GM12878 (cell line): ENCODE results near the gene DUSP7. TPM values are rescaled to one million over a fixed set of nuclear protein-coding genes. Genes with fewer than 3 reads are reported as not detected.

Source experiments
- ATAC-seq: fragments of 200-7000 bp; cut with Tn5 transposase; 3 replicates; pipeline ENCODE4 v1.9.1; 2020; ENCODE audit warnings: mild to moderate bottlenecking, moderate library complexity
- BruUV-seq: library from RNA; stranded (reverse); fragments of 400-500 nt; replicated peaks from 2 replicates; lab custom pipeline; 2021; lab: Mats Ljungman, UMichigan
- CTCF ChIA-PET: fragments of 300-600 bp; sonication (Branson Sonifier 250); formaldehyde crosslinking; extraction: SDS; loops from one replicate; lab custom pipeline; 2021; ENCODE audit warnings: inconsistent platforms; lab: Yijun Ruan, JAX
- POLR2A ChIA-PET: fragments of 350-600 bp; formaldehyde crosslinking; extraction: SDS; loops from one replicate; lab custom pipeline; 2021; ENCODE audit warnings: inconsistent platforms; lab: Charles Lee
- RAD21 ChIA-PET: fragments of 300-600 bp; sonication (Branson Sonifier 250); formaldehyde crosslinking; loops from one replicate; lab custom pipeline; 2023; ENCODE audit warnings: antibody characterized with exemption; ENCODE audit not compliant: unreplicated experiment; lab: Charles Lee
- SMC1A ChIA-PET: fragments of 300-600 bp; sonication (Branson Sonifier 250); formaldehyde crosslinking; loops from one replicate; lab custom pipeline; 2023; ENCODE audit not compliant: unreplicated experiment, uncharacterized antibody; lab: Charles Lee
- DNase-seq: peaks from one replicate; pipeline ENCODE4 v3.0.0-alpha.2; 2011; ENCODE audit warnings: low read depth, low spot score
- FAIRE-seq: peaks from 3 replicates; lab custom pipeline; 2011; peaks lifted over from hg19 to GRCh38; lab: Jason Lieb, UNC
- H2AFZ ChIP-seq: 2 replicates; pipeline ENCODE4 v1.6.0; 2011; ENCODE audit warnings: low read depth, low read length, control low read depth; ENCODE audit not compliant: control insufficient read depth
- H3K27ac ChIP-seq: 2 replicates; pipeline ENCODE4 v1.5.1; 2011; ENCODE audit warnings: control low read depth; ENCODE audit not compliant: control insufficient read depth, insufficient read depth
- H3K27me3 ChIP-seq, 2 experiments: replicated peaks in 1 of 2; 2 replicates each; pipeline versions ENCODE4 v1.6.0 to v1.6.1; 2011; ENCODE audit warnings: low read length in 1 of 2; ENCODE audit not compliant: control insufficient read depth in 2 of 2, insufficient read depth in 2 of 2
- H3K36me3 ChIP-seq, 2 experiments: 2 replicates each; pipeline ENCODE4 v1.5.1; 2011; ENCODE audit warnings: low read length in 1 of 2; ENCODE audit not compliant: control insufficient read depth in 2 of 2, insufficient read depth in 2 of 2
- H3K4me1 ChIP-seq: 2 replicates; pipeline ENCODE4 v1.6.1; 2011; ENCODE audit warnings: mild to moderate bottlenecking, low read length, moderate library complexity, mixed read lengths; ENCODE audit not compliant: control insufficient read depth, insufficient read depth
- H3K4me2 ChIP-seq: 2 replicates; pipeline ENCODE4 v1.6.0; 2011; ENCODE audit warnings: control low read depth; ENCODE audit not compliant: control insufficient read depth, insufficient read depth
- H3K4me3 ChIP-seq: fragments of 200-600 bp; sonication (generic); 2 replicates; pipeline ENCODE4 v1.5.1; 2016
- H3K79me2 ChIP-seq: 2 replicates; pipeline ENCODE4 v1.6.0; 2011; ENCODE audit warnings: low read length; ENCODE audit not compliant: control insufficient read depth, insufficient read depth
- H3K9ac ChIP-seq: 2 replicates; pipeline ENCODE4 v1.8.0; 2011; ENCODE audit warnings: low read length, control low read depth, mixed read lengths; ENCODE audit not compliant: control insufficient read depth, insufficient read depth
- H3K9me3 ChIP-seq: replicated peaks from 3 replicates; pipeline ENCODE4 v1.5.1; 2011; ENCODE audit warnings: mild to moderate bottlenecking, low read length; ENCODE audit not compliant: control insufficient read depth, insufficient read depth
- H4K20me1 ChIP-seq: 2 replicates; pipeline ENCODE4 v1.6.0; 2011; ENCODE audit not compliant: control insufficient read depth, insufficient read depth
- GABPA ChIP-seq: IDR thresholded peaks from 2 replicates; pipeline ENCODE4 v1.6.1; 2014; ENCODE audit warnings: antibody characterized with exemption, low read depth, mild to moderate bottlenecking, inconsistent platforms
- MTA2 ChIP-seq: fragments of 450-650 bp; IDR thresholded peaks from 2 replicates; pipeline ENCODE4 v1.6.1; 2016; ENCODE audit warnings: low read depth, mild to moderate bottlenecking, moderate library complexity
- MXI1 ChIP-seq: fragments of 150-350 bp; IDR thresholded peaks from 2 replicates; pipeline ENCODE4 v1.6.1; 2011; ENCODE audit warnings: low read depth, mild to moderate bottlenecking, inconsistent platforms, low read length, improper control_type of control experiment
- RAD51 ChIP-seq: fragments of 450-650 bp; IDR thresholded peaks from 2 replicates; pipeline ENCODE4 v1.6.1; 2016; ENCODE audit warnings: moderate library complexity, mild to moderate bottlenecking, inconsistent platforms
- RFX5 ChIP-seq: IDR thresholded peaks from 2 replicates; pipeline ENCODE4 v1.6.1; 2011; ENCODE audit warnings: low read depth, low read length, improper control_type of control experiment
- SMAD1 ChIP-seq: fragments of 450-650 bp; IDR thresholded peaks from 2 replicates; pipeline ENCODE4 v1.6.1; 2018; ENCODE audit warnings: mild to moderate bottlenecking, low read depth; ENCODE audit not compliant: partially characterized antibody
- SMC3 ChIP-seq: IDR thresholded peaks from 2 replicates; pipeline ENCODE4 v1.6.1; 2011; ENCODE audit warnings: low read length, improper control_type of control experiment, borderline replicate concordance
- SP1 ChIP-seq: IDR thresholded peaks from one replicate; pipeline ENCODE4 v1.6.1; 2011; ENCODE audit warnings: low read depth, low read length
- SREBF1 ChIP-seq: IDR thresholded peaks from 2 replicates; pipeline ENCODE4 v1.6.1; 2012; ENCODE audit warnings: mild to moderate bottlenecking, low read length
- ZBTB4 ChIP-seq: fragments of 450-650 bp; formaldehyde crosslinking; IDR thresholded peaks from 2 replicates; pipeline ENCODE4 v1.4.0; 2022; ENCODE audit warnings: mild to moderate bottlenecking, moderate library complexity
- ZNF207 ChIP-seq: fragments of 450-650 bp; IDR thresholded peaks from 2 replicates; pipeline ENCODE4 v1.6.1; 2014; ENCODE audit warnings: antibody characterized with exemption, mild to moderate bottlenecking, borderline replicate concordance
- ZNF217 ChIP-seq: fragments of 450-650 bp; IDR thresholded peaks from 2 replicates; pipeline ENCODE4 v1.6.1; 2017; ENCODE audit warnings: antibody characterized with exemption, mild to moderate bottlenecking
- ZNF384 ChIP-seq: IDR thresholded peaks from 2 replicates; pipeline ENCODE4 v1.6.1; 2012; ENCODE audit warnings: low read depth, mild to moderate bottlenecking, low read length, improper control_type of control experiment, borderline replicate concordance
- ZSCAN29 ChIP-seq: fragments of 450-650 bp; IDR thresholded peaks from 2 replicates; pipeline ENCODE4 v1.6.1; 2017; ENCODE audit warnings: mild to moderate bottlenecking, moderate library complexity
- ZZZ3 ChIP-seq: IDR thresholded peaks from 2 replicates; pipeline ENCODE4 v1.6.1; 2011; ENCODE audit warnings: low read depth; ENCODE audit not compliant: control insufficient read depth, insufficient read length
- WGBS: methylation state at CpG from one replicate; pipeline ENCODE4 v1.1.6; 2016; ENCODE audit warnings: low lambda C conversion rate; ENCODE audit not compliant: insufficient replicate concordance, insufficient coverage; ENCODE audit errors: missing lambda C conversion rate; 5-methylcytosine and 5-hydroxymethylcytosine counted together
- in situ Hi-C: fragments of 300-500 bp; cut with MboI; formaldehyde crosslinking; loops from 9 replicates; pipeline ENCODE4 v1.14.3; 2018; ENCODE audit warnings: mixed read lengths
- intact Hi-C: fragments of 100-400 bp; cut with micrococcal nuclease; formaldehyde crosslinking; loops from one replicate; pipeline ENCODE4 v1.14.2; 2022; ENCODE audit not compliant: unreplicated experiment
- polyA plus RNA-seq, 11 experiments: library from polyadenylated mRNA; depleted of rRNA in 4 of 11; unstranded in 6 of 11; stranded (reverse) in 5 of 11; fragments of >200 nt; fragmentation: Nextera tagmentation in 4 of 11; fragmentation: Illumina TruSeq in 1 of 11; extraction: Ambion mirVana in 4 of 11; extraction: Trizol in 1 of 11; gene quantifications; 1 replicate in 1 of 11; 2 replicates in 10 of 11; pipeline versions ENCODE4 v1.2.1 to v1.2.3, GENCODE V29; 2011 to 2016; ENCODE audit warnings: inconsistent platforms in 2 of 11, missing spikeins in 2 of 11, low read depth in 1 of 11
- total RNA-seq, 4 experiments: library from RNA; depleted of rRNA in 3 of 4; stranded (reverse); fragments of >200 nt in 3 of 4; fragmentation: Illumina TruSeq in 1 of 4; extraction: Trizol in 1 of 4; gene quantifications; 2 replicates each; pipeline versions ENCODE4 v1.2.1 to v1.2.3, GENCODE V29; 2013 to 2021
- TF ChIP-seq, protein P1 (sequence below): fragments of 450-650 bp; conservative IDR thresholded peaks from 2 replicates; pipeline ENCODE4 v1.6.1; 2017; ENCODE audit warnings: mild to moderate bottlenecking, moderate library complexity
- TF ChIP-seq, protein P2 (sequence below): fragments of 450-650 bp; IDR thresholded peaks from 2 replicates; pipeline ENCODE4 v1.6.1; 2017; ENCODE audit warnings: borderline replicate concordance

Gene DUSP7
- total and polyA plus RNA-seq, 10 of the 15 experiments (the other 5 are each of a cell fraction or from before 2014, with no cell fraction given): 0.73 to 17.0 (median 7.9) TPM

- TF ChIP-seq, protein P1, sequence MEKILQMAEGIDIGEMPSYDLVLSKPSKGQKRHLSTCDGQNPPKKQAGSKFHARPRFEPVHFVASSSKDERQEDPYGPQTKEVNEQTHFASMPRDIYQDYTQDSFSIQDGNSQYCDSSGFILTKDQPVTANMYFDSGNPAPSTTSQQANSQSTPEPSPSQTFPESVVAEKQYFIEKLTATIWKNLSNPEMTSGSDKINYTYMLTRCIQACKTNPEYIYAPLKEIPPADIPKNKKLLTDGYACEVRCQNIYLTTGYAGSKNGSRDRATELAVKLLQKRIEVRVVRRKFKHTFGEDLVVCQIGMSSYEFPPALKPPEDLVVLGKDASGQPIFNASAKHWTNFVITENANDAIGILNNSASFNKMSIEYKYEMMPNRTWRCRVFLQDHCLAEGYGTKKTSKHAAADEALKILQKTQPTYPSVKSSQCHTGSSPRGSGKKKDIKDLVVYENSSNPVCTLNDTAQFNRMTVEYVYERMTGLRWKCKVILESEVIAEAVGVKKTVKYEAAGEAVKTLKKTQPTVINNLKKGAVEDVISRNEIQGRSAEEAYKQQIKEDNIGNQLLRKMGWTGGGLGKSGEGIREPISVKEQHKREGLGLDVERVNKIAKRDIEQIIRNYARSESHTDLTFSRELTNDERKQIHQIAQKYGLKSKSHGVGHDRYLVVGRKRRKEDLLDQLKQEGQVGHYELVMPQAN: no peak
- TF ChIP-seq ZSCAN29 (no peak), SP1 (no peak), ZNF207 (no peak), RFX5 (no peak), GABPA (no peak)
- TF ChIP-seq, protein P2, sequence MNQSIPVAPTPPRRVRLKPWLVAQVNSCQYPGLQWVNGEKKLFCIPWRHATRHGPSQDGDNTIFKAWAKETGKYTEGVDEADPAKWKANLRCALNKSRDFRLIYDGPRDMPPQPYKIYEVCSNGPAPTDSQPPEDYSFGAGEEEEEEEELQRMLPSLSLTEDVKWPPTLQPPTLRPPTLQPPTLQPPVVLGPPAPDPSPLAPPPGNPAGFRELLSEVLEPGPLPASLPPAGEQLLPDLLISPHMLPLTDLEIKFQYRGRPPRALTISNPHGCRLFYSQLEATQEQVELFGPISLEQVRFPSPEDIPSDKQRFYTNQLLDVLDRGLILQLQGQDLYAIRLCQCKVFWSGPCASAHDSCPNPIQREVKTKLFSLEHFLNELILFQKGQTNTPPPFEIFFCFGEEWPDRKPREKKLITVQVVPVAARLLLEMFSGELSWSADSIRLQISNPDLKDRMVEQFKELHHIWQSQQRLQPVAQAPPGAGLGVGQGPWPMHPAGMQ: no peak
These were observed 30.1 kb upstream of the DUSP7 start (continued) for GRCh38 chr3:52086461-52086860.

DNA sequence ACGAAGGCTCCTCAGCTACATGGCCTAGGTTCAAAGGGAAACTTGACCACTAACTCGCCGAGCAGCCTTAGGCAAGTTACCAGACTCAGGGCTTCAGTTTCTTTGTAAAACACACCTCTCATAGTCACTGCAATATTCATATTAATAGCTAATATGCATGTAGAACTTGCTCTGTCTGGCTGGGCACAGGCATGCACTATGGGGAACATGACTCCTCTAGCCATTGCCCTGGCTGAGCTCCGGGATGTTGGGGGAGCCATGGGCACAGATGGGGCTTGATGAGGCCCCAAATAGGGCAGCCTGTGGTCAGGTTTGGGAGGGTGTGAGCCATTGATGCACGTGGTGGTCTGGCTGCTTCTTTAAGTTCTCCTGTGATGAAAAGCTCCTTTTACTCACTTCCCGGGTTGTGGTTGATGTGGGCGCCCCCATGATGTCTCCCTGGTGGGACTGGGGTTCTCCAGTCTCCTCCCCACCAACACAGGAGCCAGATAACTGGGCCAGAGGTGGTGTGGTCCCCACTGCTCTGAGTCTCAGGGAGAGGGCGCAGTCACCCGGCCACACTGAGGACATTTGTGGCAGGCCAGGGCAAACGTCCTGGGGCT lies 29.4 kb upstream of the DUSP7 start:
- Histone ChIP-seq H3K4me2 (no peak overlapping the region), H2AFZ (no peak overlapping the region), H3K79me2 (no peaks in the 10 kb centered on the region), H3K36me3 (no peaks in the 10 kb centered on the region; a peak in 2 of 4 replicates), H3K27me3 (no peaks in the 10 kb centered on the region), H3K9me3 (no peaks in the 10 kb centered on the region), H3K9ac (no peak overlapping the region), H3K4me3 (no peak overlapping the region), H4K20me1 (no peaks in the 10 kb centered on the region), H3K27ac (no peak overlapping the region), H3K4me1 (peaks cover 25% of the 10 kb centered on the region)
- BruUV-seq: no TSS peak
- SMC1A ChIA-PET: interaction anchor here (1.0 to 1.5 kb wide), 2 partner anchors 16 to 45 kb away, joined by 3 read pairs; no protein-coding TSS in a partner anchor
- DNase-seq (no peak), ATAC-seq (peak; percentile 57), FAIRE-seq (no peak)
- intact Hi-C loops (no loop called here), in situ Hi-C loops (no loop called here)
- WGBS: 52% methylated on average over 10 of the region's 10 CpGs
- RAD21 ChIA-PET: interaction anchor here (0.9 to 3.1 kb wide), 4 partner anchors 32 to 84 kb away, joined by 4 to 18 read pairs (median 4); no protein-coding TSS in a partner anchor
- POLR2A ChIA-PET: interaction anchor here (0.6 to 1.6 kb wide), 5 partner anchors 10 to 102 kb away, joined by 3 to 5 read pairs (median 3); partner anchors contain the start of gene ACY1
- CTCF ChIA-PET: interaction anchor here (0.7 to 2.9 kb wide), 5 partner anchors 8 to 84 kb away, joined by 3 to 10 read pairs (median 6); no protein-coding TSS in a partner anchor
- TF ChIP-seq ZZZ3 (no peak), RAD51 (no peak), MXI1 (no peak), ZNF384 (no peak), SMC3 (no peak), SREBF1 (no peak), ZBTB4 (CRISPR knock-in tag) (no peak), MTA2 (no peak), ZNF217 (no peak), SMAD1 (no peak)
